Hair follicular keratinocyte (primary cell): ENCODE results near the gene OR5H1. TPM values are rescaled to one million over a fixed set of nuclear protein-coding genes. Genes with fewer than 3 reads are reported as not detected.

Experiments used
- total RNA-seq: library from RNA; depleted of rRNA; stranded (reverse); fragments of >200 nt; gene quantifications from 2 replicates; pipeline ENCODE4 v1.2.3, GENCODE V29; 2015

Gene OR5H1
- not detected in 2 replicates for total RNA-seq

GRCh38 chr3:98130421-98130820, at the start of gene OR5H1:
Gene OR5H1 (plus strand): TSS chr3:98130721. CDS start chr3:98132698, 1,977 bp downstream.

GRCh38 chr3:98086873-98087272, 43.6 kb upstream of the OR5H1 start, which contains the start of gene OR5AC2:
Gene OR5AC2 (plus strand): TSS chr3:98087173. CDS start chr3:98087173, 0 bp downstream.

GRCh38 chr3:98147179-98147578, 16.7 kb downstream of the OR5H1 start, which contains the start of gene OR5H14:
Gene OR5H14 (plus strand): TSS chr3:98147479. CDS start chr3:98149386, 1,907 bp downstream.

GRCh38 chr3:98166396-98166795, 35.9 kb downstream of the OR5H1 start, which contains the start of gene OR5H15:
Gene OR5H15 (plus strand): TSS chr3:98166696. CDS start chr3:98168700, 2,004 bp downstream.

Other genes with a start within 250 kb of the OR5H1 start
- 34.3 and 36.6 TPM in 2 replicates for gene RIOX2, start 158.3 kb upstream of the OR5H1 start, total RNA-seq
- gene GABRR3, start 95.4 kb upstream of the OR5H1 start, total RNA-seq = not detected in 2 replicates
- not detected in 2 replicates for gene OR5AC2, start 43.5 kb upstream of the OR5H1 start, total RNA-seq
- not detected in 2 replicates for gene OR5H14, start 16.8 kb downstream of the OR5H1 start, total RNA-seq
- not detected in 2 replicates for gene OR5H15, start 36.0 kb downstream of the OR5H1 start, total RNA-seq
- gene OR5H6, start 133.5 kb downstream of the OR5H1 start, total RNA-seq = not detected in 2 replicates
- gene OR5H2, start 151.8 kb downstream of the OR5H1 start, total RNA-seq = not detected in 2 replicates
- gene OR5K4, start 223.1 kb downstream of the OR5H1 start, total RNA-seq = not detected in 2 replicates